OCI-LY7 (cell line): ENCODE results near the gene DNMBP. TPM values are rescaled to one million over a fixed set of nuclear protein-coding genes. Genes with fewer than 3 reads are reported as not detected.

Experiments
- total RNA-seq, 2 experiments: library from RNA; depleted of rRNA in 1 of 2; stranded (reverse); fragments of >200 nt in 1 of 2; shearing (Covaris generic) in 1 of 2; gene quantifications; 2 replicates each; pipeline ENCODE4 v1.2.3, GENCODE V29; 2014 to 2022

The DNMBP gene
- total RNA-seq, 2 experiments from 2014 or later, result 27.0 to 36.2 TPM

Other genes with a start within 250 kb of the DNMBP start
- 0.38 and 0.85 TPM in 2 replicates for gene ABCC2, start 227.3 kb downstream of the DNMBP start, total RNA-seq (2014; rRNA removed; shearing (Covaris generic))
- 0.59 and 1.2 TPM in 2 replicates for gene ABCC2, start 227.3 kb downstream of the DNMBP start, total RNA-seq (2022)
- not detected in 2 replicates for gene CPN1, start 71.9 kb upstream of the DNMBP start, total RNA-seq (2014; rRNA removed; shearing (Covaris generic))
- gene CPN1, start 71.9 kb upstream of the DNMBP start, total RNA-seq (2022), result not detected in 2 replicates
- 24.7 and 26.7 TPM in 2 replicates for gene ERLIN1, start 176.1 kb upstream of the DNMBP start, total RNA-seq (2014; rRNA removed; shearing (Covaris generic))
- 24.1 and 25.6 TPM in 2 replicates for gene ERLIN1, start 176.1 kb upstream of the DNMBP start, total RNA-seq (2022)
- 21.0 and 23.5 TPM in 2 replicates for gene CHUK, start 219.6 kb upstream of the DNMBP start, total RNA-seq (2014; rRNA removed; shearing (Covaris generic))
- 25.6 and 26.2 TPM in 2 replicates for gene CHUK, start 219.6 kb upstream of the DNMBP start, total RNA-seq (2022)